Right lobe of liver (tissue), 4 donors: ENCODE results near the gene CLEC3A.

Source experiments
- CTCF ChIP-seq, 4 donors: fragments of 200-600 bp in 3 of 4; fragments of 450-650 bp in 1 of 4; IDR thresholded peaks; one replicate each; pipeline versions ENCODE4 v1.5.1 to v1.8.0; 2016 to 2022; ENCODE audit warnings: antibody characterized with exemption in 4 of 4, mild to moderate bottlenecking in 2 of 4
- POLR2A ChIP-seq: fragments of 450-650 bp; IDR thresholded peaks from one replicate; pipeline ENCODE4 v1.6.1; 2017; ENCODE audit warnings: antibody characterized with exemption, mild to moderate bottlenecking
- donor health status: DM: no; HTN: no; CAD: no.
- donor health status: DM: no; HTN: no; CAD: no.
- donor health status: DM: no; HTN: yes; CAD: no.

GRCh38 chr16:78001451-78002025 lies 20.8 kb upstream of the CLEC3A start:
- TF ChIP-seq CTCF (IDR thresholded peaks at IDR 0.05) (no peak), POLR2A (no peak)
